NCI-H526 (cell line): Measurements from ENCODE around the gene CDH2.
"Not testable (repeated sequence)": the region's sequence is repeated elsewhere in the genome, so short reads cannot be mapped to it uniquely, and the experiment has no call there.

Experiments
- DNase-seq, 2 experiments: peaks; one replicate each; lab custom pipeline; 2025; lab: John Stamatoyannopoulos, UW

CDH2 gene

DNA sequence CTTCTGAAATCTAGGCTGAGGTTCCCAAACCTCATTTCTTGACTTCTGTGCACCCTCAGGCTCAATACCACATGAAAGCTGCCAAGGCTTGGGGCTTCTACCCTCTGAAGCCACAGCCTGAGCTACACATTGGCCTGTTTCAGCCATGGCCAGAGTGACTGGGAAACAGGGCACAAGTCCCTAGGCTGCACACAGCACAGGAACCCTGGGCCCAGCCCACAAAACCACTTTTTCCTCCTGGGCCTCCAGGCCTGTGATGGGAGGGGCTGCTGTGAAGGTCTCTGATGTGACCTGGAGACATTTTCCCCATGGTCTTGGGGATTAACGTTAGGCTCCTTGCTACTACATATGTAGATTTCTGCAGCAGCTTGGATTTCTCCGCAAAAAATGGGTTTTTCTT, 270.7 kb downstream of the CDH2 start:
- not testable (repeated sequence) for DNase-seq

DNA sequence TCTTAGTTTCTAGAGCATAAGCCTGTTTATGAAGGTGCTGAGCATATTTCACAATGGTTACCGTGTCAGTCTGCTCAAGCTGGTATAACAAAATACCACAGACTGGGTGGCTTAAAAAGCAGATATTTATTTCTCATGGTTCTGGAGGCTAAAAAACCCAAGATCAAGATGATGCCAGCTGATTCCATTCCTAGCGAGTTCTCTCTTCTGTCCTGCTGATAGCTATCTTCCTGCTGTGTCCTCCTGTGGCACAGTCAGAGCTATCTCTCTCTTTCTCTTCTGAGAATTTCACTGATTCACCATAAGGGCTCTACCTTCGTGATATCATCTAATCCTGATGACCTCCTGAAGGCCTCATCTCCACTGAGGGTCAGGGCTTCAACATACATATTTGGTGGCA, 273.0 kb downstream of the CDH2 start:
- no peak for DNase-seq

DNA sequence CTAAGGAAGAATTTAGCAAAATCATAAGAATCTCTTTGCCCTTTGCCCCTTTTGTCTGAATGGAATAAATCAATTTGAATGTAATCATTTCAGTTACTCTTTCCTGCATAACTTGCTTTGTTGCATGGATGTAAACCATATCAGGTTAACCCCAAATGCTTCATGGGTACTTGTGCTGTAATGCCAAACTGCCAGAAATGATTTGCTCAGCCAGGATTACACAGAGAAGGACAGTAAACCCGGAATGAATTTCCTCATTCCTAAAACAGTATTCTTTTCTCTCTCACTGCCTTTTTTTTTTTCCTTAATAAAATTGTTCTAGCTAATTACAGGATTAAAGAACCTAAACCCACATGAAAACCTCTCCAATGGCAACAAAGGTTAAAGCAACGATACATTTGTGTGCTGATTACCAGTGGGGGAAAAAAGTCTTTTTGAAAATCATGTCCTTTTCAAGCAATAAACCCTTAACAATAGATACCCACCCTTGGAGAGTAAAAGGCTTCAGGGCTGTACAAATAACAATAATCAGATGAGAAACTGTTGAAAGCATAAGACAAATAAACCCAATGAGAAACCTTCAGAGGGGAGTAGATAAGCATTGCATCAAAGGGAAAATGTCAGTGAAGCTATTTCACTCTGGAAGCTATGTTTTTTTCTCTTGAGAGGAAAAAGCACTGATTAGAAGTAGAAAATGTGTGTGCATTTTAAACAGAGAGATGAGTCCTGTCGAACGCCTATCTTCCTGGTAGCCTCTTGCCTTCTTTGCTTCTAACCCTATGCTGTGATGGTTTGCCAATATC, 275.3 kb downstream of the CDH2 start:
- DNase-seq, result no peak
